Activated T-helper 1 cell treated with anti-CD3 and anti-CD28 coated beads, Interleukin-2, amount 50 U/mL, for 16 hours (primary cell): ENCODE data around the gene MSL3B.
A peak's percentile ranks its signal among the peaks of the same experiment; 100 is the strongest.
"Not testable (repeated sequence)": the region's sequence is repeated elsewhere in the genome, so short reads cannot be mapped to it uniquely, and the experiment has no call there.

ENCODE experiments used
- DNase-seq, 2 donors: peaks; one replicate each; pipeline ENCODE4 v3.0.0-alpha.2; 2020; ENCODE audit warnings: low read depth in 1 of 2, low spot score in 1 of 2

Gene MSL3B

GRCh38 chr2:233867993-233868532 is at the start of gene MSL3B:
MSL3B (minus strand) TSS chr2:233868386.
- DNase-seq: peak; percentile 25 to 38

GRCh38 chr2:233917116-233917515 is 48.9 kb upstream of the MSL3B start, which contains the start of gene TRPM8:
TRPM8 (plus strand) TSS chr2:233917373; CDS start chr2:233926538, 9,165 bp downstream.
- DNase-seq: no peak

GRCh38 chr2:233915128-233915527 is 46.9 kb upstream of the MSL3B start:
- no peak for DNase-seq

GRCh38 chr2:233912691-233913423 is 44.7 kb upstream of the MSL3B start:
- DNase-seq: no peak

- DNase-seq: no peak
Observed at GRCh38 chr2:233907627-233908026, 39.4 kb upstream of the MSL3B start.

GRCh38 chr2:233905945-233906344 is 37.8 kb upstream of the MSL3B start:
- DNase-seq: no peak

- no peak for DNase-seq
Observed at GRCh38 chr2:233901884-233902283, 33.7 kb upstream of the MSL3B start.

GRCh38 chr2:233901367-233901766 is 33.2 kb upstream of the MSL3B start:
- no peak for DNase-seq

GRCh38 chr2:233896253-233896652 is 28.1 kb upstream of the MSL3B start:
- DNase-seq: not testable (repeated sequence)

GRCh38 chr2:233892793-233893192 is 24.6 kb upstream of the MSL3B start:
- DNase-seq: no peak

GRCh38 chr2:233882353-233882752 is 14.2 kb upstream of the MSL3B start:
- DNase-seq: no peak

GRCh38 chr2:233872125-233872524 is 3.9 kb upstream of the MSL3B start:
- DNase-seq: not testable (repeated sequence)

GRCh38 chr2:233871432-233871831 is 3.2 kb upstream of the MSL3B start:
- no peak for DNase-seq

GRCh38 chr2:233866479-233866878 is 1.7 kb downstream of the MSL3B start:
- DNase-seq: no peak

- DNase-seq: no peak
Observed at GRCh38 chr2:233865838-233866237, 2.3 kb downstream of the MSL3B start.

GRCh38 chr2:233862261-233862768 is 5.9 kb downstream of the MSL3B start:
- no peak for DNase-seq

- DNase-seq: no peak
Observed at GRCh38 chr2:233858331-233858730, 9.9 kb downstream of the MSL3B start.

- DNase-seq: peak in 1 of 2 donors; percentile 31
Observed at GRCh38 chr2:233857511-233858141, 10.6 kb downstream of the MSL3B start.

GRCh38 chr2:233856184-233856583 is 12.0 kb downstream of the MSL3B start:
- DNase-seq: no peak

- DNase-seq: no peak
Observed at GRCh38 chr2:233855345-233855744, 12.8 kb downstream of the MSL3B start.

- DNase-seq: peak; percentile 77 to 83
Observed at GRCh38 chr2:233854241-233854981, 13.8 kb downstream of the MSL3B start, which contains the start of gene HJURP. HJURP (minus strand) TSS chr2:233854535; CDS start chr2:233854500, 35 bp downstream.
